ENCODE results near the gene SKIDA1.

The SKIDA1 gene

DNA sequence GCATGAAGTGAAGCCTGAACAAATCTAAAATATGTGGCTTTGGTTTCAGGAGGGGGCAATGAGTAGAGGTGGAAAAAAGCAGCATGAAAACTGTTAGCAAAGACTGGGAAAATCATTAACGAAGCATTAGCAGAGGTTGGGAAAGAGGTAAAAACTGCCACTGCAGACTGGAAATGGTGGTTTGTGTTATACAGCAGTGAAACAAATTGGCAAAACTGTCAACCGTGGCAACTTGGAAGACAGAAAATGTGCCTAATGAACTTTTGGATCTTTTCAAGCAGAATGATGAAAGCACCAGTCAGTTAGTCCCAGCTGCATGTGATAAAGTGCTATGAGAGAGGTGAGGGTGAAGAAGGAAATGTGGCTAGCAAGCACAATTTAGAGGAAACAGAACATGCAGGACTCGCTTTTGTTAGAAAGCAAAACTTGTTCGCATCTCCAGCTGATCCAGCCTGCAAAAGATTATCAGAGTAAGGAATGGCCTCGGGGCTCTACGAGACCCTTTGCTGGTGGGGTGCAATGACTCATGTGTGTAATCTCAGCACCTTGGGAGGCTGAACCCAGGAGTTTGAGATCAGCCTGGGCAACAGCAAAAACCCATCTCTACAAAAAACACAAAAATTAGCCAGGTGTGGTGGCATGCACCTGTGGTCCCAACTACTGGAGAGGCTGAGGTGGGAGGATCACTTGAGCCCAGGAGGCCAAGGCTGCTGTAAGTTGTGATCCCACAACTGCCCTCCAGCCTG, 45.7 kb downstream of the SKIDA1 start:
- DNase-seq (ENCODE audit: low spot score): no peak

- no peak for DNase-seq (ENCODE audit: low spot score)
Observed at GRCh38 chr10:21475393-21475792, 50.1 kb downstream of the SKIDA1 start.

- DNase-seq (ENCODE audit: low spot score): no peak
Observed at GRCh38 chr10:21473541-21473940, 51.9 kb downstream of the SKIDA1 start.

DNA sequence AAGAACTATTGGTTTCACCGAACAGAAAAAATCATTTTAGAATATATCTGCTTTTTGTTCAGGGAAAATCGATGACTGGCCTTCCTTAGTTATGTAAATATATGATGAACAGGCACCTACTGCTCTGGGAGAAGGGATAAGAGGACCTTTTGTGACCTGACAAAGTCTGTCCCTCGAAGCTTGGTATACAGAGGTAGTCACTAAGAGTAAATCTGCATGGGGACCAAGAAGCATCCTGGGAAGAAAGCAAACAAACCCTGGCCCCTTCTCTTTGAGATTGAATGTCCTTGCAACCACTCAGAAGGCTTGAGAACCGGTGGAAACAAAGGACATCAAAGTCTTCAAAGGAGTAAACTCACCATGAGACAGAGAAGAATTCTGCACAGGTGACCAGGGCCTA, 52.3 kb downstream of the SKIDA1 start:
- no peak for DNase-seq (ENCODE audit: low spot score)

DNA sequence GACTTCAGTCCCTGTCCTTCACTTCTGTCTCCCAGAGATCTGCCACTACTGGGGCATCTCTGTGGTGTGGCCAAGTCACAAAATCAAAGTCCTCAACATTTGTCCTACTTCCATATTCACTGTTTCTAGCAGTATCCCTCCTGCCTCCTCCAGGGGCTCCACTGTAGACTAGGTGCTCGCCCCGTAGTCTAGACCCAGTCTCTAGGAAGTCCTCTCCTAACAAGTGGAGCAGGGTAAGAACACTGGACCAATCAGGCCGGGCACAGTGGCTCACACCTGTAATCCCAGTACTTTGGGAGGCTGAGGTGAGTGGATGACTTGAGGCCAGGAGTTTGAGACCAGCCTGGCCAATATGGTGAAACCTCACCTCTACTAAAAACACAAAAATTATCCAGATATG, 57.4 kb downstream of the SKIDA1 start:
- DNase-seq (ENCODE audit: low spot score): no peak

DNA sequence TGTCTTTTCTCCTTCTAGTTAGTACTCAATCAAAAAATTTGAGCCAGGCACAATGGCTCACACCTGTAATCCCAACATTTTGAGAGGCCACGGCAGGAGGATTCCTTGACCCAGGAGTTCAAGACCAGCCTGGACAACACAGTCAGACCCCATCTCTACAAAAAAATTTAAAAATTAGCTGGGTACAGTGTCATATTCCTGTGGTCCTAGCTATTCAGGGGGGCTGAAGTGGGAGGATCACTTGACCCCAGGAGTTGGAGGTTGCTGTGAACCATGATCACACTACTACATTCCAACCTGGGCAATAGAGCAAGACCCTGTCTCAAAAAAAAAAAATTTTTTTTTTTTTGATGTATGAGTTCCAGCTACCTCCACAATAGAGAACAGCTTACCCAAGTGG, 57.8 kb downstream of the SKIDA1 start:
- DNase-seq (ENCODE audit: low spot score): no peak

DNA sequence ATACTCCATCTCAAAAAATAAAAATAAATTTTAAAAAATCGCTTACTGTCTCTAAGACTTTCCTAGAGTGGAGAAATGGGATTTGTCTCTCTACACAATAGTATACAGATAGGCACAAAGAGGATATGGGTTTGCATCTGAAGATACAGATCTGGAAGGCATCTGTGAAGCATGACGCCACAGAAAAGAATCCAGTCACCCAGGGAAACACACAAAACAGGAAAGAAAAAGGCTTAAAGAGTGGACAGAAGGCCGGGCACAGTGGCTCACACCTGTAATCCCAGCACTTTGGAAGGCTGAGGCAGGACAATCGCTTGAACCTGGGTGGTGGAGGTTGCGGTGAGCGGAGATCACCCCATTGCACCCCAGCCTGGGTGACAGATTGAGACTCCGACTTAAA, 61.3 kb downstream of the SKIDA1 start:
- no peak for DNase-seq (ENCODE audit: low spot score)

Data from LoVo (cell line).